Stimulated activated naive CD8-positive, alpha-beta T cell treated with anti-CD3 and anti-CD28 coated beads, Interleukin-15, Interleukin-2, amounts not matched to agents 100 ng/mL and 50 ng/mL, for 24 hours (primary cell): Measurements from ENCODE around the gene SLC9A9.

Experiments
- H3K27ac Mint-ChIP-seq: one replicate; pipeline ENCODE4 v1.8.0; 2021; ENCODE audit warnings: mild to moderate bottlenecking, mixed read lengths
- H3K27me3 Mint-ChIP-seq: one replicate; pipeline ENCODE4 v1.8.0; 2021; ENCODE audit warnings: mixed read lengths
- H3K36me3 Mint-ChIP-seq: one replicate; pipeline ENCODE4 v1.8.0; 2021; ENCODE audit warnings: low read depth, mixed read lengths
- H3K4me1 Mint-ChIP-seq: one replicate; pipeline ENCODE4 v1.8.0; 2021; ENCODE audit warnings: low read depth, mixed read lengths
- H3K4me3 Mint-ChIP-seq: one replicate; pipeline ENCODE4 v1.8.0; 2021; ENCODE audit warnings: mild to moderate bottlenecking, mixed read lengths
- H3K9me3 Mint-ChIP-seq: one replicate; pipeline ENCODE4 v1.8.0; 2021; ENCODE audit warnings: mixed read lengths

The SLC9A9 gene

GRCh38 chr3:143384076-143384475 lies 464.2 kb downstream of the SLC9A9 start:
- H3K27ac Mint-ChIP-seq: no peak overlapping the region
- H3K27me3 Mint-ChIP-seq: no peaks in the 10 kb centered on the region
- no peaks in the 10 kb centered on the region for H3K4me1 Mint-ChIP-seq
- H3K4me3 Mint-ChIP-seq: no peak overlapping the region
- H3K36me3 Mint-ChIP-seq: peaks cover 4% of the 10 kb centered on the region
- H3K9me3 Mint-ChIP-seq: peaks cover 4% of the 10 kb centered on the region

- no peaks in the 10 kb centered on the region for H3K27me3 Mint-ChIP-seq
- peaks cover 4% of the 10 kb centered on the region for H3K9me3 Mint-ChIP-seq
- H3K4me1 Mint-ChIP-seq: peaks cover 3% of the 10 kb centered on the region
- H3K36me3 Mint-ChIP-seq: peaks cover 4% of the 10 kb centered on the region
- H3K4me3 Mint-ChIP-seq: no peak overlapping the region
- no peak overlapping the region for H3K27ac Mint-ChIP-seq
These were observed 464.8 kb downstream of the SLC9A9 start for GRCh38 chr3:143383421-143383820.

GRCh38 chr3:143382816-143383215 lies 465.5 kb downstream of the SLC9A9 start:
- peaks cover 6% of the 10 kb centered on the region for H3K4me1 Mint-ChIP-seq
- H3K27ac Mint-ChIP-seq: no peak overlapping the region
- H3K4me3 Mint-ChIP-seq: no peak overlapping the region
- H3K9me3 Mint-ChIP-seq: peaks cover 4% of the 10 kb centered on the region
- no peaks in the 10 kb centered on the region for H3K27me3 Mint-ChIP-seq
- H3K36me3 Mint-ChIP-seq: peaks cover 6% of the 10 kb centered on the region

- H3K27me3 Mint-ChIP-seq: no peaks in the 10 kb centered on the region
- H3K36me3 Mint-ChIP-seq: peaks cover 8% of the 10 kb centered on the region
- H3K27ac Mint-ChIP-seq: no peak overlapping the region
- peaks cover 6% of the 10 kb centered on the region for H3K4me1 Mint-ChIP-seq
- H3K9me3 Mint-ChIP-seq: peaks cover 4% of the 10 kb centered on the region
- H3K4me3 Mint-ChIP-seq: no peak overlapping the region
These were observed 467.8 kb downstream of the SLC9A9 start for GRCh38 chr3:143380449-143380848.

GRCh38 chr3:143375698-143376097 lies 472.6 kb downstream of the SLC9A9 start:
- Mint-ChIP-seq H3K36me3 (peaks cover 4% of the 10 kb centered on the region), H3K27ac (no peak overlapping the region), H3K4me1 (peaks cover 6% of the 10 kb centered on the region), H3K4me3 (no peak overlapping the region), H3K27me3 (no peaks in the 10 kb centered on the region), H3K9me3 (peaks cover 5% of the 10 kb centered on the region)

- Mint-ChIP-seq H3K9me3 (no peaks in the 10 kb centered on the region), H3K36me3 (no peaks in the 10 kb centered on the region), H3K27ac (no peak overlapping the region), H3K4me1 (peaks cover 28% of the 10 kb centered on the region), H3K4me3 (no peak overlapping the region), H3K27me3 (no peaks in the 10 kb centered on the region)
These were observed 481.1 kb downstream of the SLC9A9 start for GRCh38 chr3:143367171-143367570.

GRCh38 chr3:143366672-143367071 lies 481.6 kb downstream of the SLC9A9 start:
- no peak overlapping the region for H3K27ac Mint-ChIP-seq

GRCh38 chr3:143363949-143364348 lies 484.3 kb downstream of the SLC9A9 start:
- H3K36me3 Mint-ChIP-seq: no peaks in the 10 kb centered on the region
- no peaks in the 10 kb centered on the region for H3K9me3 Mint-ChIP-seq
- no peak overlapping the region for H3K4me3 Mint-ChIP-seq
- no peak overlapping the region for H3K27ac Mint-ChIP-seq
- H3K27me3 Mint-ChIP-seq: no peaks in the 10 kb centered on the region
- peaks cover 35% of the 10 kb centered on the region for H3K4me1 Mint-ChIP-seq

More at GRCh38 chr3:143366672-143367071, 481.6 kb downstream of the SLC9A9 start:
- Mint-ChIP-seq H3K36me3 (no peaks in the 10 kb centered on the region), H3K4me3 (no peak overlapping the region), H3K27me3 (no peaks in the 10 kb centered on the region), H3K9me3 (no peaks in the 10 kb centered on the region), H3K4me1 (peaks cover 33% of the 10 kb centered on the region)

- Mint-ChIP-seq H3K4me3 (peak overlapping the region; percentile 50), H3K4me1 (peaks cover 40% of the 10 kb centered on the region), H3K36me3 (no peaks in the 10 kb centered on the region), H3K27ac (no peak overlapping the region), H3K9me3 (no peaks in the 10 kb centered on the region), H3K27me3 (no peaks in the 10 kb centered on the region)
These were observed 485.0 kb downstream of the SLC9A9 start for GRCh38 chr3:143363276-143363675.

GRCh38 chr3:143362115-143362991 lies 485.9 kb downstream of the SLC9A9 start:
- H3K9me3 Mint-ChIP-seq: no peaks in the 10 kb centered on the region
- no peak overlapping the region for H3K4me3 Mint-ChIP-seq
- peaks cover 41% of the 10 kb centered on the region for H3K4me1 Mint-ChIP-seq
- H3K27ac Mint-ChIP-seq: peak overlapping the region; percentile 67
- no peaks in the 10 kb centered on the region for H3K36me3 Mint-ChIP-seq
- H3K27me3 Mint-ChIP-seq: no peaks in the 10 kb centered on the region

- no peaks in the 10 kb centered on the region for H3K36me3 Mint-ChIP-seq
- H3K27me3 Mint-ChIP-seq: no peaks in the 10 kb centered on the region
- H3K9me3 Mint-ChIP-seq: no peaks in the 10 kb centered on the region
- H3K4me1 Mint-ChIP-seq: peaks cover 35% of the 10 kb centered on the region
- no peak overlapping the region for H3K27ac Mint-ChIP-seq
- H3K4me3 Mint-ChIP-seq: no peak overlapping the region
These were observed 486.7 kb downstream of the SLC9A9 start for GRCh38 chr3:143361589-143361988.

- no peaks in the 10 kb centered on the region for H3K27me3 Mint-ChIP-seq
- H3K4me1 Mint-ChIP-seq: peaks cover 35% of the 10 kb centered on the region
- no peak overlapping the region for H3K27ac Mint-ChIP-seq
- H3K9me3 Mint-ChIP-seq: no peaks in the 10 kb centered on the region
- H3K36me3 Mint-ChIP-seq: no peaks in the 10 kb centered on the region
- no peak overlapping the region for H3K4me3 Mint-ChIP-seq
These were observed 488.0 kb downstream of the SLC9A9 start for GRCh38 chr3:143360244-143360643.

- H3K9me3 Mint-ChIP-seq: no peaks in the 10 kb centered on the region
- H3K4me1 Mint-ChIP-seq: peaks cover 33% of the 10 kb centered on the region
- no peaks in the 10 kb centered on the region for H3K36me3 Mint-ChIP-seq
- no peak overlapping the region for H3K27ac Mint-ChIP-seq
- no peak overlapping the region for H3K4me3 Mint-ChIP-seq
- H3K27me3 Mint-ChIP-seq: no peaks in the 10 kb centered on the region
These were observed 489.3 kb downstream of the SLC9A9 start for GRCh38 chr3:143358793-143359491.

- no peak overlapping the region for H3K4me3 Mint-ChIP-seq
- no peak overlapping the region for H3K27ac Mint-ChIP-seq
- H3K36me3 Mint-ChIP-seq: no peaks in the 10 kb centered on the region
- H3K27me3 Mint-ChIP-seq: no peaks in the 10 kb centered on the region
- peaks cover 26% of the 10 kb centered on the region for H3K4me1 Mint-ChIP-seq
- H3K9me3 Mint-ChIP-seq: no peaks in the 10 kb centered on the region
These were observed 490.0 kb downstream of the SLC9A9 start for GRCh38 chr3:143358155-143358792.

GRCh38 chr3:143357700-143358099 lies 490.6 kb downstream of the SLC9A9 start:
- no peak overlapping the region for H3K4me3 Mint-ChIP-seq
- no peak overlapping the region for H3K27ac Mint-ChIP-seq
- peaks cover 25% of the 10 kb centered on the region for H3K4me1 Mint-ChIP-seq
- no peaks in the 10 kb centered on the region for H3K9me3 Mint-ChIP-seq
- no peaks in the 10 kb centered on the region for H3K27me3 Mint-ChIP-seq
- no peaks in the 10 kb centered on the region for H3K36me3 Mint-ChIP-seq
